Pons (tissue), 1 donor: ENCODE results near the gene IL15.
"Not testable (repeated sequence)": the region's sequence is repeated elsewhere in the genome, so short reads cannot be mapped to it uniquely, and the experiment has no call there.

Experiments used
- DNase-seq: peaks from one replicate; pipeline ENCODE4 v3.0.0-alpha.2; 2016; ENCODE audit warnings: low spot score

The IL15 gene

GRCh38 chr4:141636082-141636770 lies at the start of gene IL15:
IL15 (plus strand) TSS chr4:141636583; CDS start chr4:141719465, 82,882 bp downstream.
- peak; percentile 25 for DNase-seq

GRCh38 chr4:141587897-141588296 lies 48.5 kb upstream of the IL15 start:
- DNase-seq: no peak

DNA sequence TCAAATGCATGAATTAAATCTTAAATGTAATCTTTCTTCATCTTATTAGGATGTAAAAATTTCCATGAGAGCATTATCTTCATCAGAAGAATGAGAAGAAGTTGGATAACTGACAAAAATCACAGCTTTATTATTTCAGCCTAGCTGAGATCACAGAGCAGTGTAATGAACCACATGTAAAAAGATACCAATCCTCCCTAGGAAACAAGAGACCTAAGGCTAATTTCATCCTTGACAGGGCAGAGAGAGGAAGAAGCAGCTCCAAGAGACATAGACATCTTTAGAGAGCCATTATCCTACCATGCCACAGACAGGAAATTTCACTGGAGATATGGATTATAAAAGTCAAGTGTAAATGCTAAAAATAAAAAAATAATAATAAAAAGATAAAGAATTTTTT lies 40.9 kb upstream of the IL15 start:
- DNase-seq: no peak

DNA sequence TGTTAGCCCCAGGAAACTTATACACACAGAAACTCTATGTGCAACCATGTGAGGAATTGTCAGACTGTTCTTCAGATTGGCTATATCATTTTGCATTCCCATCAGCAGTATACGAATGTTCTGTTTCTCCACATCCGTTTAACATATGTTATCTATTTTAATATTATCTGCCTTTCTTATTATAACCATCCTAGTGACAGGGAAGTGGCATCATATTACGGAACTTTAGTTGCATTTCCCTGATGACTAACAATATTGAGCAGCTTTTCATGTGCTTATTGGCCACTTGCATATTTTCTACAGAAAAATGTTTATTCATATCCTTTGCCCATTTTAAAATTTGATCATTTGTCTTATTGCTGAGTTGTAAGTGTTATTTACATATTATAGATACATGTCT lies 36.5 kb upstream of the IL15 start:
- DNase-seq: no peak

DNA sequence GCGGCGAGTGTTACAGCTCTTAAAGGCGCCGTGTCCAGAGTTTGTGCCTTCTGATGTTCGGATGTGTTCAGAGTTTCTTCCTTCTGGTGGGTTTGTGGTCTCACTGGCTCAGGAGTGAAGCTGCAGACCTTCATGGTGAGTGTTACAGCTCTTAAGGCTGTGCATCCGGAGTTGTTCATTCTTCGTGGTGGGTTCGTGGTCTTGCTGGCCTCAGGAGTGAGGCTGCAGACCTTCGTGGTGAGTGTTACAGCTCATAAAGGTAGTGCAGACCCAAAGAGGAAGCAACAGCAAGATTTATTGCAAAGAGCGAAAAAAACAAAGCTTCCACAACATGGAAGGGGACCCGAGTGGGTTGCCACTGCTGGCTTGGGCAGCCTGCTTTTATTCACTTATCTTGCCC lies 31.7 kb upstream of the IL15 start:
- DNase-seq: not testable (repeated sequence)

DNA sequence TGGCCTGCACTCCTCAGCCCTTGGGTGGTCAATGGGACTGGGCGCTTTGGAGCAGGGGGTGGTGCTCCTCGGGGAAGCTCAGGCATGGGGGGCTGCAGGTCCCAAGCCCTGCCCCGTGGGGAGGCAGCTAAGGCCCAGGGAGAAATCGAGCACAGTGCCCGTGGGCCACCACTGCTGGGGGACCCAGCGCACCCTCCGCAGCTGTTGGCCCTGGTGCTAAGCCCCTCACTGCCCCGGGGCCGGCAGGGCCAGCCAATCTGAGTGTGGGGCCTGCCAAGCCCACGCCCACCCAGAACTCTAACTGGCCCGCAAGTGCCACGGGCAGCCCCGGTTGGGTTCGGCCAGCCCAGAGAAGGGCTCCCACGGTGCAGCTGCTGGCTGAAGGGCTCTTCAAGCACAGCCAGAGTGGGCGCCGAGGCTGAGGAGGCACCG lies 30.9 kb upstream of the IL15 start:
- DNase-seq: no peak

GRCh38 chr4:141609243-141609642 lies 27.1 kb upstream of the IL15 start:
- DNase-seq: no peak

GRCh38 chr4:141610365-141610764 lies 26.0 kb upstream of the IL15 start:
- DNase-seq: no peak

- no peak for DNase-seq
Observed at GRCh38 chr4:141614878-141615586, 21.4 kb upstream of the IL15 start.

DNA sequence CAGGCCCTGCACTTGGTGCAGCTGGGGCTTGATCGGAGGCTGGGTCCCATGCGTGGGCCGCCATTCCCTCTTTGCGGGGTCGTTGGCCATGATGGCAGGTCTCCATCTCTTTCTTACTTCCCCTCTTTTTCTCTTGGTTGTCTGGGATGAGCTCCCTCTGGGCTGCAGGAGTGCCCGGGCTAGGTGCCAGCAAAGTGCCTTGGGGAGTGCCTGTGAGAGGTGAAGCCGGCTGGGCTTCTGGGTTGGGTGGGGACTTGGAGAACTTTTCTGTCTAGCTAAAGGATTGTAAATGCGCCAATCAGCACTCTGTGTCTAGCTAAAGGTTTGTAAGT lies 20.8 kb upstream of the IL15 start:
- not testable (repeated sequence) for DNase-seq

DNA sequence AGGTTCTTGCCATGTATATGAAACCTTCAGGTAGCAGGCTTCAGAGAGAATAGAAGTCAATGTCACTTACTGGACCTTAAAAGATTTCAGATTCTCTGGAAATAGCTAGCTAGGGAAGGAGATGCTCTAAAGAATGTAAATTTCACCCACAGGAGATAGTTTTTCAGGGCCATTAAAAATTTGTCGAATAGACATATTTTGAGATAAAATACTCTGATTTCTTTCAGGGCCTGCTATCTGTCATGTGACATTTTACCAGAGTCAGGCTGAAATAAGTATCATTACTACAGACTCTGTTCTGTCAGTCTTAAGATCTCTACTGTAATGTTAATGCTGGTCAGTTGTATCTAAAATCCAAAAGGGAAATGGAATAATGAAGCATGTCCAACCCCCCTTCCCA lies 15.7 kb upstream of the IL15 start:
- no peak for DNase-seq

GRCh38 chr4:141625023-141625422 lies 11.4 kb upstream of the IL15 start:
- no peak for DNase-seq

- no peak for DNase-seq
Observed at GRCh38 chr4:141630854-141631253, 5.5 kb upstream of the IL15 start.

- DNase-seq: no peak
Observed at GRCh38 chr4:141635736-141636081, 674 bp upstream of the IL15 start.

GRCh38 chr4:141636771-141637460 lies 533 bp downstream of the IL15 start:
- no peak for DNase-seq

DNA sequence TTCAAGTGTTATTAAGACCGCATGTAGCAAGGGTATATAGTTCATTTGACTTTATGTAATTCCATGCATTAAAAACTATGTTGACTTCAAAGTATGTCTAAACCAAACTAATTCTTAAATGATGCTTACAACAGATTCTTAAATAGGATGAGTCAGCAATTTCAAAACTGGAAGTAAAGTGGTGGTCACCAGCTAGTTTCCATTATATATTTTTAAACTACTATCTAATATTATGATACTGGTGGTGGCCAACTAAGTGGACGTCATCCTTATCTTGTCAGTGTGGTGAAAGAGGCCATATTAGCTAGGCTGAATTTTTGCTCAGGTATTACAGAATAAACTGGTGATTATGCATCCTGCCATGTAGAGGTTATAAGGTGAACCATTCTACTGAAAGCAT lies 1.2 kb downstream of the IL15 start:
- DNase-seq: no peak

GRCh38 chr4:141638230-141638629 lies 1.8 kb downstream of the IL15 start:
- no peak for DNase-seq

DNA sequence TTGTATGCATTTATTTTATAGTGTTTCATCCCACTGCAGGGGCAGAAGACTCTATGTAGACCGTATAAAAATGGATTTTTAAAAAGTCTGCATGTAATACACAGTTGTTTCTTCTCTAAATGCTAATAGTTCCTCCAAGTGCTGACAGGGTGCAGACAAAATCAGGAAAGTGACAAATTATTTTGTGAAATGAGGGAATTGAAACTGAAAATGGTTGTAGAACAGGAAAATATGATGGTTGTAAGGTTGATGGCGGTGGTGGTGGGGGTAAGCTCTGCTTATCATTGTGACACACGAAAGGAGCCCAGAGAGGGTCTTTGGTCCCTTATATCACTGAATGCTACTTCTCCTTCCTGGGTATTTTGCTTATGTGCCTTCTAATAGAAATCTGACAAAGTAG lies 4.3 kb downstream of the IL15 start:
- no peak for DNase-seq

- peak; percentile 25 for DNase-seq
Observed at GRCh38 chr4:141642063-141642462, 5.7 kb downstream of the IL15 start.

DNA sequence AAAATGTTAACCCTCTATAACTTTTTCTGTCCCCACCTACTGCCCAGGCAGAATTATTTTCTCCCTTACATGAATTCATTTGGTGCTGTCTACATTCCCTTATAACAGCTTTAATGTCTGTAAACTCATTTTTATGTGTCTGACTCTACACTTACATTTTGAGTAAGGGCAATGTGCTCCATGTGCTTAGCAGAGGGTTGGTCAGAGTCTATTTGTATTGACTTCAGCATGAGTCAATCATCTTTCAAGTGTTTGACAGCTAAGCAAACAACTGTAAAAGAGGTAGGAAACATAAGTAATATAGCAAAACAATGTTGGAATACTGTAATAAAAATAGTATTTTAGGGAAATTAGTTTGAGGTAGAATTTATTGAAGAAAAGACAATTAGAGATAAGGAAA lies 6.3 kb downstream of the IL15 start:
- no peak for DNase-seq

GRCh38 chr4:141643557-141643956 lies 7.2 kb downstream of the IL15 start:
- DNase-seq: no peak

DNA sequence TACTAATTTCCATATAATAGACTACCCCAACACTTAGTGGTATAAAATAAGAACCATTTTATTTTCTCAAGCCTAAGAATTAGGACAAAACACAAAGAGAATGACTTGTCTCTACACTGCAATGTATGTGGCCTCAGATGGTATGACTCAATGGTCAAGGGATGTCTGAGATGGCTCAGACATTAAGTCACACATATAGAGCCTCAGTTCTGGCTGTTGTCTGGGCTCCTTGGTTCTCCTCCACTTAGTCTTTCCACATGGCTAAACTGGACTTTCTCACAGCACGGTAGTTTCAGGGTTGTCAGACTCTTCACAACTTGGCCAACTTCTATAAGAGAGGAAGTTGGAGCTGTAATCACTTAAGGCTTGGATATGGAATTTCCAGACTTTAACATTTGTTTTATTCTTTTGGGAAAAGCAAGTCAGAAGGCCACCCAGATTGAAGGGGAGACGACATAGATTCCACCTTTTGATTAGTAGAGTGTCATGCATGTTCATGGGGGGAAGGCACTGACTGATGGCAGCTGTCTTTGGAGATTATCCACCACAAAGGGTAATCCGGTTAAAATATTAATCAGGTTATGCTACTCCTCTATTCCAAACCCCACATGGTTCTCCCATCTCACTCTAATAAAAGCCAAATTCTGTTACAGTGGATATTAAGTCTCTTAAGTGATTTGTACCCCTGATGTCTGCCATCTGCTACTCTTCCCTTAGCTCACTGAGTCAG lies 9.4 kb downstream of the IL15 start:
- no peak for DNase-seq

GRCh38 chr4:141646969-141647368 lies 10.6 kb downstream of the IL15 start:
- no peak for DNase-seq
